IMR-90 (cell line): ENCODE results near the gene UACA. TPM values are rescaled to one million over a fixed set of nuclear protein-coding genes. Genes with fewer than 3 reads are reported as not detected.
"Not testable (repeated sequence)": the region's sequence is repeated elsewhere in the genome, so short reads cannot be mapped to it uniquely, and the experiment has no call there.

ENCODE experiments used
- ATAC-seq: fragments of 200-7000 bp; cut with Tn5 transposase; 2 replicates; pipeline ENCODE4 v1.9.1; 2020; ENCODE audit warnings: low read depth, mild to moderate bottlenecking, moderate library complexity
- BruUV-seq: library from RNA; stranded (reverse); fragments of 400-500 nt; replicated peaks from 2 replicates; lab custom pipeline; 2021; lab: Mats Ljungman, UMichigan
- CTCF ChIA-PET: fragments of 300-600 bp; formaldehyde crosslinking; extraction: SDS; loops from one replicate; lab custom pipeline; 2021; ENCODE audit warnings: antibody characterized with exemption; lab: Yijun Ruan, JAX
- POLR2A ChIA-PET: fragments of 300-600 bp; sonication (Branson Sonifier 250); formaldehyde crosslinking; loops from one replicate; lab custom pipeline; 2022; ENCODE audit warnings: antibody characterized with exemption; ENCODE audit not compliant: unreplicated experiment; lab: Charles Lee
- DNase-seq: peaks from one replicate; pipeline ENCODE4 v3.0.0; 2013
- H2AFZ ChIP-seq: replicated peaks from 2 replicates; pipeline ENCODE3; 2013; ENCODE audit warnings: low read length, mild to moderate bottlenecking; ENCODE audit not compliant: poor library complexity
- H2AK5ac ChIP-seq: 2 replicates; pipeline ENCODE4 v1.6.1; 2013; ENCODE audit warnings: low read depth, low read length, inconsistent platforms
- H2AK9ac ChIP-seq: replicated peaks from 2 replicates; pipeline ENCODE3; 2013; ENCODE audit warnings: mild to moderate bottlenecking, low read depth, low read length, moderate library complexity; ENCODE audit not compliant: poor library complexity
- H2BK120ac ChIP-seq: 2 replicates; pipeline ENCODE4 v1.6.1; 2013; ENCODE audit warnings: low read depth, low read length, inconsistent platforms
- H2BK15ac ChIP-seq: 3 replicates; pipeline ENCODE4 v1.6.1; 2013; ENCODE audit warnings: low read depth, low read length, inconsistent platforms
- H2BK20ac ChIP-seq: 2 replicates; pipeline ENCODE4 v1.6.1; 2013; ENCODE audit warnings: low read depth, mild to moderate bottlenecking, inconsistent platforms, low read length, moderate library complexity
- H2BK5ac ChIP-seq: 2 replicates; pipeline ENCODE4 v1.6.1; 2013; ENCODE audit warnings: mild to moderate bottlenecking, low read depth, low read length, inconsistent platforms; ENCODE audit not compliant: poor library complexity, severe bottlenecking
- H3K14ac ChIP-seq: replicated peaks from 2 replicates; pipeline ENCODE4 v1.6.1; 2013; ENCODE audit warnings: low read depth, low read length, inconsistent platforms
- H3K18ac ChIP-seq: 2 replicates; pipeline ENCODE4 v1.6.1; 2013; ENCODE audit warnings: low read depth, low read length, control low read depth
- H3K23ac ChIP-seq: 2 replicates; pipeline ENCODE4 v1.6.1; 2013; ENCODE audit warnings: low read depth, low read length, inconsistent platforms
- H3K27ac ChIP-seq: 2 replicates; pipeline ENCODE4 v1.5.1; 2013; ENCODE audit warnings: mild to moderate bottlenecking, control low read depth, low read length; ENCODE audit not compliant: insufficient read depth
- H3K27me3 ChIP-seq: 2 replicates; pipeline ENCODE4 v1.6.1; 2013; ENCODE audit warnings: low read length; ENCODE audit not compliant: control insufficient read depth, insufficient read depth
- H3K36me3 ChIP-seq: 2 replicates; pipeline ENCODE4 v1.6.1; 2013; ENCODE audit warnings: low read length, mixed read lengths; ENCODE audit not compliant: control insufficient read depth, insufficient read depth
- H3K4ac ChIP-seq: 2 replicates; pipeline ENCODE4 v1.6.1; 2013; ENCODE audit warnings: low read depth, low read length, inconsistent platforms
- H3K4me1 ChIP-seq: 2 replicates; pipeline ENCODE4 v1.6.1; 2013; ENCODE audit warnings: low read length, mixed read lengths; ENCODE audit not compliant: control insufficient read depth, insufficient read depth
- H3K4me2 ChIP-seq: 2 replicates; pipeline ENCODE4 v1.6.1; 2013; ENCODE audit warnings: low read depth, mild to moderate bottlenecking, control low read depth, low read length, moderate library complexity
- H3K4me3 ChIP-seq: 2 replicates; pipeline ENCODE4 v1.5.1; 2013; ENCODE audit warnings: low read depth, mild to moderate bottlenecking, control low read depth, low read length, moderate library complexity; ENCODE audit not compliant: insufficient read depth
- H3K56ac ChIP-seq: 2 replicates; pipeline ENCODE4 v1.6.1; 2013; ENCODE audit warnings: low read length, inconsistent platforms; ENCODE audit not compliant: insufficient read depth; ENCODE audit errors: extremely low read depth
- H3K79me1 ChIP-seq, 2 experiments: 2 replicates each; pipeline ENCODE4 v1.6.1; 2013; ENCODE audit warnings: low read length in 2 of 2, inconsistent platforms in 1 of 2, low read depth in 1 of 2
- H3K9ac ChIP-seq: 2 replicates; pipeline ENCODE4 v1.6.1; 2013; ENCODE audit warnings: low read depth, low read length, control low read depth
- H3K9me1 ChIP-seq: 2 replicates; pipeline ENCODE4 v1.6.1; 2013; ENCODE audit warnings: low read length, inconsistent platforms; ENCODE audit not compliant: insufficient read depth
- H3K9me3 ChIP-seq: 2 replicates; pipeline ENCODE4 v1.6.1; 2013; ENCODE audit warnings: low read length; ENCODE audit not compliant: control insufficient read depth, insufficient read depth
- H4K20me1 ChIP-seq: 2 replicates; pipeline ENCODE4 v1.6.1; 2013; ENCODE audit warnings: low read length, inconsistent platforms; ENCODE audit not compliant: insufficient read depth
- H4K5ac ChIP-seq: 2 replicates; pipeline ENCODE4 v1.6.1; 2013; ENCODE audit warnings: mild to moderate bottlenecking, low read depth, low read length, control low read depth
- H4K8ac ChIP-seq, 2 experiments: 2 replicates each; pipeline ENCODE4 v1.6.1; 2013; ENCODE audit warnings: low read depth in 2 of 2, low read length in 2 of 2, control low read depth in 1 of 2, inconsistent platforms in 1 of 2
- H4K91ac ChIP-seq: 2 replicates; pipeline ENCODE4 v1.6.1; 2013; ENCODE audit warnings: low read depth, low read length, inconsistent platforms; ENCODE audit not compliant: insufficient read depth
- CEBPB ChIP-seq: IDR thresholded peaks from 2 replicates; pipeline ENCODE4 v1.6.1; 2012; ENCODE audit warnings: low read depth, low read length, improper control_type of control experiment
- MXI1 ChIP-seq: IDR thresholded peaks from 2 replicates; pipeline ENCODE4 v1.6.1; 2012; ENCODE audit warnings: low read depth, mild to moderate bottlenecking, low read length, moderate library complexity, borderline replicate concordance
- RCOR1 ChIP-seq: IDR thresholded peaks from 2 replicates; pipeline ENCODE4 v1.6.1; 2012; ENCODE audit warnings: mild to moderate bottlenecking, low read length, improper control_type of control experiment; ENCODE audit not compliant: insufficient replicate concordance
- SMC3 ChIP-seq: fragments of 150-350 bp; IDR thresholded peaks from 2 replicates; pipeline ENCODE4 v1.6.1; 2016; ENCODE audit warnings: low read depth, mild to moderate bottlenecking, antibody characterized with exemption, low read length, moderate library complexity
- WGBS, 2 experiments: methylation state at CpG; one replicate each; pipeline versions ENCODE4 v1.1.5 to v1.1.7; 2013; ENCODE audit warnings: missing lambda C conversion rate in 2 of 2; ENCODE audit not compliant: insufficient read length in 1 of 2; ENCODE audit errors: extremely low coverage in 2 of 2; 5-methylcytosine and 5-hydroxymethylcytosine counted together
- dilution Hi-C: fragments of 300-500 bp; cut with HindIII; formaldehyde crosslinking; loops from one replicate; pipeline ENCODE4 v1.14.3; 2018; ENCODE audit warnings: low sequenced_read_pairs; ENCODE audit not compliant: unreplicated experiment
- in situ Hi-C: fragments of 300-500 bp; cut with MboI; formaldehyde crosslinking; loops from 3 replicates; pipeline ENCODE4 v1.14.3; 2019; ENCODE audit warnings: low sequenced_read_pairs, inconsistent platforms, mixed read lengths
- intact Hi-C: fragments of 100-400 bp; cut with micrococcal nuclease; formaldehyde crosslinking; loops from 2 replicates; pipeline ENCODE4 v1.10.0; 2022
- polyA plus RNA-seq, 3 experiments: library from polyadenylated mRNA; depleted of rRNA; stranded (reverse); fragments of >200 nt; gene quantifications; 2 replicates each; pipeline ENCODE4 v1.2.3, GENCODE V29; 2012; ENCODE audit warnings: low replicate concordance in 1 of 3
- total RNA-seq: library from RNA; depleted of rRNA; stranded (reverse); fragments of >200 nt; gene quantifications from 2 replicates; pipeline ENCODE4 v1.2.3, GENCODE V29; 2012

The UACA gene
- total and polyA plus RNA-seq, 2 of the 4 experiments (the other 2 are of a cell fraction) = 156 to 507 TPM

GRCh38 chr15:70741107-70741531 is 22.2 kb downstream of the UACA start:
- peak; percentile 90 for DNase-seq
- intact Hi-C loops = no loop called here

GRCh38 chr15:70735040-70735439 is 28.3 kb downstream of the UACA start:
- DNase-seq, intact Hi-C loops, POLR2A ChIA-PET, H3K9ac ChIP-seq, H2BK5ac ChIP-seq, BruUV-seq, H3K18ac ChIP-seq, H3K4me3 ChIP-seq, H3K36me3 ChIP-seq, H2AFZ ChIP-seq, H3K9me3 ChIP-seq, H4K8ac ChIP-seq, H3K56ac ChIP-seq, H2BK15ac ChIP-seq, H3K23ac ChIP-seq, H3K27ac ChIP-seq, H2AK5ac ChIP-seq, H3K14ac ChIP-seq, H2AK9ac ChIP-seq, H3K4me2 ChIP-seq, H4K91ac ChIP-seq, H3K27me3 ChIP-seq, dilution Hi-C loops, ATAC-seq, H3K4me1 ChIP-seq, H2BK120ac ChIP-seq, in situ Hi-C loops, H3K9me1 ChIP-seq, H4K5ac ChIP-seq: not testable (repeated sequence)
- no CpG with 5 or more reads among the region's 3 CpGs for WGBS, 2 experiments
- H2BK20ac ChIP-seq = 0 out of 2 replicates have a peak overlapping the region, but pooled peaks have one; percentile 35
- CTCF ChIA-PET = interaction anchor here (1.0 kb wide), 1 partner anchor 12 kb away, joined by 4 read pairs; no protein-coding TSS in a partner anchor
- peaks cover 6 to 27% of the 10 kb centered on the region in 2 experiments; a peak in 3 of 4 replicates for H3K79me1 ChIP-seq
- peaks cover 17% of the 10 kb centered on the region for H4K20me1 ChIP-seq
- H3K4ac ChIP-seq = 0 out of 2 replicates have a peak overlapping the region, but pooled peaks have one; percentile 50

More at GRCh38 chr15:70741107-70741531, 22.2 kb downstream of the UACA start:
- WGBS, 2 experiments = no CpG with 5 or more reads among the region's 1 CpG
- H3K23ac ChIP-seq = no peak overlapping the region; the same call in 1 of the 2 replicates
- ChIA-PET POLR2A (no interaction called here), CTCF (no interaction called here)
- peak overlapping the region; percentile 62; the same call in 1 of the 2 replicates for H3K27ac ChIP-seq
- TF ChIP-seq SMC3 (no peak), RCOR1 (no peak), MXI1 (peak; percentile 37; the same call in 1 of the 2 replicates), CEBPB (peak; percentile 89)
- H3K56ac ChIP-seq = no peak overlapping the region
- peak overlapping the region; percentile 72 for H2BK5ac ChIP-seq
- BruUV-seq = no TSS peak
- peak overlapping the region; percentile 65 for H2BK120ac ChIP-seq
- H3K18ac ChIP-seq = no peak overlapping the region
- peaks cover 34% of the 10 kb centered on the region; the same call in 1 of the 2 replicates for H4K20me1 ChIP-seq
- peak overlapping the region; percentile 84 for H3K14ac ChIP-seq
- in situ Hi-C loops (no loop called here), dilution Hi-C loops (no loop called here)
- no peak overlapping the region for H2AFZ ChIP-seq
- peaks cover 10 to 43% of the 10 kb centered on the region in 2 experiments; a peak in 3 of 4 replicates for H3K79me1 ChIP-seq
- peak overlapping the region; percentile 37; the same call in 1 of the 2 replicates for H4K91ac ChIP-seq
- ATAC-seq = peak; percentile 73
- no peak overlapping the region for H2AK9ac ChIP-seq
- H3K4ac ChIP-seq = peak overlapping the region; percentile 67
- H3K4me2 ChIP-seq = peak overlapping the region; percentile 6; the same call in 1 of the 2 replicates
- peak overlapping the region; percentile 66 for H2BK20ac ChIP-seq
- peak overlapping the region in 1 of 2 experiments; percentile 72; a peak in 1 of 4 replicates for H4K8ac ChIP-seq
- H3K9ac ChIP-seq = peak overlapping the region; percentile 5; the same call in 1 of the 2 replicates
- H2BK15ac ChIP-seq = peak overlapping the region; percentile 12; the same call in 1 of the 3 replicates
- peaks cover 7% of the 10 kb centered on the region for H3K4me1 ChIP-seq
- no peaks in the 10 kb centered on the region for H3K27me3 ChIP-seq
- H3K4me3 ChIP-seq = no peak overlapping the region
- H3K36me3 ChIP-seq = no peaks in the 10 kb centered on the region; the same call in 1 of the 2 replicates
- H2AK5ac ChIP-seq = peak overlapping the region; percentile 82
- no peak overlapping the region for H4K5ac ChIP-seq
- H3K9me3 ChIP-seq = no peaks in the 10 kb centered on the region
- H3K9me1 ChIP-seq = no peaks in the 10 kb centered on the region
